ENCODE measurements around the gene TPRN.

TPRN gene

GRCh38 chr9:137143459-137143858, 57.1 kb downstream of the TPRN start:
- no peak for DNase-seq (ENCODE audit: low read depth in 2 of 2)

GRCh38 chr9:137141976-137142936, 58.3 kb downstream of the TPRN start:
- DNase-seq (ENCODE audit: low read depth in 2 of 2), result no peak
